ENCODE measurements around the gene NRXN3.

DNA sequence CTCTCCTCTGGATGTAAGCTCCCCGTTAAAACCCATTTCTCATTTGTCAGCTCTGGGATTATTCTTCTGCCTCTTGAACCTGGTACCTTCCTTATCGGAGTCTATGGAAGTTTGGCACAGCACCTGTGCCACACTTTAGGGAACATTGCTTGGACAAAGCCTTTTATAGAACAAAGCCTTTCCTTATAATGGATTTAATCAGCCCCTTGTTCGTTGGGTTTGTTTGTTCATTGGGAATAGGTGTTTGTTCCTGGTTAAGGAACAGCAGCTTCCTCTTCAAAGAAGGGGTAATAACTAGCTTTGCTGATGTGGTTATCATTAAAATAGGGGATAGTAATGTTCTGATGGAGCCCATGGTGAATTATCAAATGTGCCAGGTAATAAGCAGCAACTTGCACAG is 70.4 kb downstream of the NRXN3 start:
- TF ChIP-seq, protein P1, sequence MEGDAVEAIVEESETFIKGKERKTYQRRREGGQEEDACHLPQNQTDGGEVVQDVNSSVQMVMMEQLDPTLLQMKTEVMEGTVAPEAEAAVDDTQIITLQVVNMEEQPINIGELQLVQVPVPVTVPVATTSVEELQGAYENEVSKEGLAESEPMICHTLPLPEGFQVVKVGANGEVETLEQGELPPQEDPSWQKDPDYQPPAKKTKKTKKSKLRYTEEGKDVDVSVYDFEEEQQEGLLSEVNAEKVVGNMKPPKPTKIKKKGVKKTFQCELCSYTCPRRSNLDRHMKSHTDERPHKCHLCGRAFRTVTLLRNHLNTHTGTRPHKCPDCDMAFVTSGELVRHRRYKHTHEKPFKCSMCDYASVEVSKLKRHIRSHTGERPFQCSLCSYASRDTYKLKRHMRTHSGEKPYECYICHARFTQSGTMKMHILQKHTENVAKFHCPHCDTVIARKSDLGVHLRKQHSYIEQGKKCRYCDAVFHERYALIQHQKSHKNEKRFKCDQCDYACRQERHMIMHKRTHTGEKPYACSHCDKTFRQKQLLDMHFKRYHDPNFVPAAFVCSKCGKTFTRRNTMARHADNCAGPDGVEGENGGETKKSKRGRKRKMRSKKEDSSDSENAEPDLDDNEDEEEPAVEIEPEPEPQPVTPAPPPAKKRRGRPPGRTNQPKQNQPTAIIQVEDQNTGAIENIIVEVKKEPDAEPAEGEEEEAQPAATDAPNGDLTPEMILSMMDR (optimal IDR thresholded peaks at IDR 0.05 in 1 of 3, IDR thresholded peaks at IDR 0.05 in 1 of 3, conservative IDR thresholded peaks at IDR 0.05 in 1 of 3; ENCODE audit: extremely low read depth in 1 of 3, insufficient read depth in 2 of 3, low read length in 3 of 3), result no peak
- no peak for TF ChIP-seq EZH2 (IDR thresholded peaks at IDR 0.05; ENCODE audit: low read length)
